Measurements from ENCODE around the gene LRRC74A.

DNA sequence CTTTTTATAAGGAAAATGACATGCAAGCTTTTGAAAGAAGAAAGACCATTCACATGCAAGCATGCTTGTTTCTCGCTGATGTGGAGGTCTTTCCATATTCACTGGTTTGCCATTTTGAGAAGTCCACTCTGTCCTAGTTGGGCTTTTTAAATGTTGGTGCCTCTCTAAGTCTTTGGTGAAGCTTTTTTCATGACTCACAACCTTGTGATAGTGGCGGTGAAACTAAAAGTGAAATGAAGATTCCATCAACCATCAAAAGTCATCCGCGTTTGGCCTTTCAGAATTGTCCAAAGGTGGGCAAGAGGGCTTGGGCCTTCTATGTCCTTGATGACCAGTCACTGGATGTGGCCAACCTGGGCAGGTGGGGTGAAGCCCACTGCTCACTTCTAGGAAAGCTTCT lies 4.3 kb downstream of the LRRC74A start:
- TF ChIP-seq, protein P1, sequence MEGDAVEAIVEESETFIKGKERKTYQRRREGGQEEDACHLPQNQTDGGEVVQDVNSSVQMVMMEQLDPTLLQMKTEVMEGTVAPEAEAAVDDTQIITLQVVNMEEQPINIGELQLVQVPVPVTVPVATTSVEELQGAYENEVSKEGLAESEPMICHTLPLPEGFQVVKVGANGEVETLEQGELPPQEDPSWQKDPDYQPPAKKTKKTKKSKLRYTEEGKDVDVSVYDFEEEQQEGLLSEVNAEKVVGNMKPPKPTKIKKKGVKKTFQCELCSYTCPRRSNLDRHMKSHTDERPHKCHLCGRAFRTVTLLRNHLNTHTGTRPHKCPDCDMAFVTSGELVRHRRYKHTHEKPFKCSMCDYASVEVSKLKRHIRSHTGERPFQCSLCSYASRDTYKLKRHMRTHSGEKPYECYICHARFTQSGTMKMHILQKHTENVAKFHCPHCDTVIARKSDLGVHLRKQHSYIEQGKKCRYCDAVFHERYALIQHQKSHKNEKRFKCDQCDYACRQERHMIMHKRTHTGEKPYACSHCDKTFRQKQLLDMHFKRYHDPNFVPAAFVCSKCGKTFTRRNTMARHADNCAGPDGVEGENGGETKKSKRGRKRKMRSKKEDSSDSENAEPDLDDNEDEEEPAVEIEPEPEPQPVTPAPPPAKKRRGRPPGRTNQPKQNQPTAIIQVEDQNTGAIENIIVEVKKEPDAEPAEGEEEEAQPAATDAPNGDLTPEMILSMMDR (conservative IDR thresholded peaks at IDR 0.05; ENCODE audit: low read depth, low read length): no peak
- TF ChIP-seq SMC3 (IDR thresholded peaks at IDR 0.05; ENCODE audit: low read depth, low read length) (no peak), RFX5 (IDR thresholded peaks at IDR 0.05; ENCODE audit: low read depth, low read length) (no peak), BHLHE40 (IDR thresholded peaks at IDR 0.05; ENCODE audit: low read depth, low read length) (no peak), RAD21 (IDR thresholded peaks at IDR 0.05; ENCODE audit: low read length) (no peak), MXI1 (IDR thresholded peaks at IDR 0.05; ENCODE audit: borderline replicate concordance, low read depth, low read length) (no peak), CEBPB (IDR thresholded peaks at IDR 0.05; ENCODE audit: low read depth, low read length) (no peak), POLR2A (IDR thresholded peaks at IDR 0.05; ENCODE audit: low read depth, low read length) (no peak), MAFK (IDR thresholded peaks at IDR 0.05; ENCODE audit: low read depth, low read length) (no peak)

All from IMR-90 (cell line).